EH (cell line): ENCODE results near the gene AKAP13.

Experiments used
- DNase-seq: peaks from one replicate; pipeline ENCODE4 v3.0.0-alpha.2; 2015; ENCODE audit warnings: low read depth

The AKAP13 gene

GRCh38 chr15:85540085-85540797, 159.8 kb downstream of the AKAP13 start:
- no peak for DNase-seq

- DNase-seq, result no peak
Observed at GRCh38 chr15:85541744-85542143, 161.3 kb downstream of the AKAP13 start.

- DNase-seq, result no peak
Observed at GRCh38 chr15:85542488-85542887, 162.1 kb downstream of the AKAP13 start.

- peak; percentile 47 for DNase-seq
Observed at GRCh38 chr15:85542895-85543331, 162.5 kb downstream of the AKAP13 start.

- DNase-seq, result no peak
Observed at GRCh38 chr15:85543741-85544155, 163.3 kb downstream of the AKAP13 start.

GRCh38 chr15:85545185-85545584, 164.8 kb downstream of the AKAP13 start:
- DNase-seq, result no peak

GRCh38 chr15:85545752-85546151, 165.3 kb downstream of the AKAP13 start:
- no peak for DNase-seq

GRCh38 chr15:85547386-85547785, 167.0 kb downstream of the AKAP13 start:
- DNase-seq, result no peak

GRCh38 chr15:85550283-85550682, 169.9 kb downstream of the AKAP13 start:
- DNase-seq, result no peak

- peak; percentile 15 for DNase-seq
Observed at GRCh38 chr15:85551221-85551832, 170.9 kb downstream of the AKAP13 start.

- no peak for DNase-seq
Observed at GRCh38 chr15:85554852-85555521, 174.6 kb downstream of the AKAP13 start.

GRCh38 chr15:85555875-85556617, 175.6 kb downstream of the AKAP13 start:
- DNase-seq, result no peak

GRCh38 chr15:85556618-85556895, 176.2 kb downstream of the AKAP13 start:
- DNase-seq, result no peak

- DNase-seq, result no peak
Observed at GRCh38 chr15:85557385-85557784, 177.0 kb downstream of the AKAP13 start.

- no peak for DNase-seq
Observed at GRCh38 chr15:85558848-85559247, 178.4 kb downstream of the AKAP13 start.

- no peak for DNase-seq
Observed at GRCh38 chr15:85559530-85559929, 179.1 kb downstream of the AKAP13 start.

- no peak for DNase-seq
Observed at GRCh38 chr15:85562824-85563223, 182.4 kb downstream of the AKAP13 start.

GRCh38 chr15:85563328-85563727, 182.9 kb downstream of the AKAP13 start:
- peak; percentile 62 for DNase-seq

GRCh38 chr15:85563731-85564130, 183.3 kb downstream of the AKAP13 start:
- no peak for DNase-seq

GRCh38 chr15:85564686-85565085, 184.3 kb downstream of the AKAP13 start:
- no peak for DNase-seq

- DNase-seq, result no peak
Observed at GRCh38 chr15:85568261-85568808, 187.9 kb downstream of the AKAP13 start.

GRCh38 chr15:85570336-85570735, 189.9 kb downstream of the AKAP13 start:
- DNase-seq, result no peak
